GM13976 (cell line): ENCODE measurements around the gene MITF.

Experiments
- DNase-seq: peaks from one replicate; pipeline ENCODE4 v3.0.0; 2012; ENCODE audit warnings: low spot score
- in situ Hi-C: fragments of 300-500 bp; cut with MboI; formaldehyde crosslinking; loops from one replicate; pipeline ENCODE4 v1.12.0; 2022; ENCODE audit warnings: low sequenced_read_pairs, mixed read lengths, inconsistent platforms; ENCODE audit not compliant: unreplicated experiment
- TF ChIP-seq, protein P1 (sequence below): IDR thresholded peaks from 2 replicates; pipeline ENCODE4 v1.5.1; 2012; ENCODE audit warnings: borderline replicate concordance, mild to moderate bottlenecking; ENCODE audit not compliant: insufficient read depth; ENCODE audit errors: extremely low read depth, missing control alignments, control extremely low read depth

MITF gene

DNA sequence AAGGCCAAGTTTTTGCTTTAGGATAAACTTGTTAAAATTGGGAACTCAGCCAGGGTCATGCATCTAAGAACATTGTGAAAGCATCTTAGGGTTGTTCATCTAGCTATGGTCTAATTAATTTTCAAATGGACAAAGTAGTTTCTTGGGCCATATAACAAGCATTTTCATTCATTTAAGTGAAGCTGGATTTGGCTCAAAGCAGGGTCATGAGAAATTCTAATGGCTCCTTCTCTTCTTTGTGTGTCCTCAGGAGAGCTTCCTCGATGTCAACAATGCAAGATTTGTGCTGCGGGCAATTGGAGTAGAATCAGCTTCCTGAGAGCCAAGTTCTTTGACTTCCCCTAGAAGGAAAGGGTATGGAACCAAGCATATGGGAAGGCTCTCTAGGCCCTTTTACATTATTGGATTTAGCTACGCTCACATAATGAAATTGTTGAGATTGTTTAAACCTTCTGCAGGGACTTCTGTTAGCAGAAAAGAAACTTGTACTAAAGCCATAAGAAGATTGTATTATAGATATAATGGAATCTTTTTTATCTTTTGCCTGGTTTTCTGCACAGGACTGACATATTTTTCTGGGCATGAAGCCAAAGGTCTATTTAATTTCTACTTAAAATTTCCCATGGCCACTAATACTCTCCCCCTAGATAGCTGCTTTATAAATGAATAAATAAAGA, 258.5 kb downstream of the MITF start:
- TF ChIP-seq, protein P1, sequence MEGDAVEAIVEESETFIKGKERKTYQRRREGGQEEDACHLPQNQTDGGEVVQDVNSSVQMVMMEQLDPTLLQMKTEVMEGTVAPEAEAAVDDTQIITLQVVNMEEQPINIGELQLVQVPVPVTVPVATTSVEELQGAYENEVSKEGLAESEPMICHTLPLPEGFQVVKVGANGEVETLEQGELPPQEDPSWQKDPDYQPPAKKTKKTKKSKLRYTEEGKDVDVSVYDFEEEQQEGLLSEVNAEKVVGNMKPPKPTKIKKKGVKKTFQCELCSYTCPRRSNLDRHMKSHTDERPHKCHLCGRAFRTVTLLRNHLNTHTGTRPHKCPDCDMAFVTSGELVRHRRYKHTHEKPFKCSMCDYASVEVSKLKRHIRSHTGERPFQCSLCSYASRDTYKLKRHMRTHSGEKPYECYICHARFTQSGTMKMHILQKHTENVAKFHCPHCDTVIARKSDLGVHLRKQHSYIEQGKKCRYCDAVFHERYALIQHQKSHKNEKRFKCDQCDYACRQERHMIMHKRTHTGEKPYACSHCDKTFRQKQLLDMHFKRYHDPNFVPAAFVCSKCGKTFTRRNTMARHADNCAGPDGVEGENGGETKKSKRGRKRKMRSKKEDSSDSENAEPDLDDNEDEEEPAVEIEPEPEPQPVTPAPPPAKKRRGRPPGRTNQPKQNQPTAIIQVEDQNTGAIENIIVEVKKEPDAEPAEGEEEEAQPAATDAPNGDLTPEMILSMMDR: no peak
- in situ Hi-C loops: no loop called here
- DNase-seq: no peak

DNA sequence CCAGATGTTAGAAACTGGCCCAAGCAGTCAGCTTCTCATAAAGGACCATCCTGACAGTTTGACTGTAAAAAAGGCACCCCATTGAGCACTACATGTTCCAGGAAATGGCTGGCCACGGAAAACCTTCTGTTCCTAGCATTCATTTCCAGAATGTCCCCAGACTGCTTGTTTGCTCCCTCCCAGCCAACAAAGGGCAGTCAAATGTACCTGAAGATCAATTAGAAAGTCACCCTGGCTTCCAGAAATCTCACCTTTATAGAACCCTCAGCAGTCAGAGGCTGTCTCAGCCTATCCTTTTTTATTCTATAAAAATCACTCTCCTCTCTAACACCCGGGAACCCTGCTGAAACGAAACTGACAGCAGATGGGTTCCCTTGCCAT, 259.5 kb downstream of the MITF start:
- in situ Hi-C loops: no loop called here
- TF ChIP-seq, protein P1: no peak
- DNase-seq: no peak

DNA sequence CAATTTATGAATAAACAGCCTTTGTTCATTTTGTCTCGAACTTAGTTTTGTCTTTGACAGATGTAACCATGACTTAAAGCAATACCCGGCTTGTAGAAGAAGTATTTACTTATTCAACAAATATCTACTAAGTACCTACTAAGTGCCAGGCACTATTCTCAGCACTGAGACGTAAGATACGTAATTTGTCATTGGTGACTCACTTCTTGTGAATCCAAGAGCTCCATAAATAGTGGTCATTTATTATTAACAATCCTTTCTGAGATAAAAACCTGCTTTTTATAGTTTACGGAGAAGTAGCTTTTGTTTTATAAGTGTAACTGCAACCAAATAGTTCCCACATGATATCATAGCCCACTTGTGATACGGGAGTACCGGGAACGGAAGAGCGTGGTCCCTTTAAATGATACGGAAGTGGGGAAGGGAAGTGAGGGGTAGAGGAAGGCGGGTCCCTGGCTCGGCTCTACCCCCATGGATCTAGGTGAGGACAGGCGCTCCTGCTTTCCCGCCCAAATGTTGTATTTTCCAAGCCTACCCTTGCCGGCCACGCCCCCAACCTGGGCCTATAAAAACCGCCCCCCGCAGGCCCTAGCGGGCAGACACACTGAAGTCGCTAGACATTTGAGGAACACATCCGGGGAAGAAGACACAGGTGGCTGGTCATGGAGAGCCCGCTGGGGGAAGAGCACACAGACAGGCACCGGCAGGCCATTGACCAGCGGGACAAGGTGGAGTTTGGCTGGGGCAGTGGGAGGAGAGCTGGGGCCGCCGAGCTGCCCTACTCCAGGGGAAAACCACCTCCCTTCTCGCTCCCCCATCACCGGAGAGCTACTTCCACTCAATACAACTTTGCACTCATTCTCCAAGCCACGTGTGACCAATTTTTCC, 260.1 kb downstream of the MITF start, which contains the start of gene SAMMSON:
SAMMSON (plus strand) TSS at position 594 of the 888 bp plus-strand sequence.
- TF ChIP-seq, protein P1: no peak
- in situ Hi-C loops: no loop called here
- DNase-seq: no peak

DNA sequence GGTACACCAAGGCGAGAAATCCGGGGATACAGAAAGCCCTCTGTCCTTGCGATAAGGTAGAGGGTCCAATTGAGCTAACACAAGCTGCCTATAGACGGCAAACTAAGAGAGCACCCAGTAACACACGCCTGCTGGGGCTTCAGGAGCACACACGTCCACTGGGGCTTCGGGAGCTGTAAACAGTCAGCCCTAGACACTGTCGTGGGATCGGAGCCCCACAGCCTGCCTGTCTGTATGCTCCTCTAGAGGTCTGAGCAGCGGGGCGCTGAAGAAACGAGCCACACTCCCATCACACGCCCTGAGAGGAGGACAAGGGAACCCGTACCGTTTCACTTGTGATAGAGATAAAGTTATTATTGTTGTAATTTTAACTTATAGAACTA, 260.8 kb downstream of the MITF start:
- TF ChIP-seq, protein P1: no peak
- in situ Hi-C loops: no loop called here

DNA sequence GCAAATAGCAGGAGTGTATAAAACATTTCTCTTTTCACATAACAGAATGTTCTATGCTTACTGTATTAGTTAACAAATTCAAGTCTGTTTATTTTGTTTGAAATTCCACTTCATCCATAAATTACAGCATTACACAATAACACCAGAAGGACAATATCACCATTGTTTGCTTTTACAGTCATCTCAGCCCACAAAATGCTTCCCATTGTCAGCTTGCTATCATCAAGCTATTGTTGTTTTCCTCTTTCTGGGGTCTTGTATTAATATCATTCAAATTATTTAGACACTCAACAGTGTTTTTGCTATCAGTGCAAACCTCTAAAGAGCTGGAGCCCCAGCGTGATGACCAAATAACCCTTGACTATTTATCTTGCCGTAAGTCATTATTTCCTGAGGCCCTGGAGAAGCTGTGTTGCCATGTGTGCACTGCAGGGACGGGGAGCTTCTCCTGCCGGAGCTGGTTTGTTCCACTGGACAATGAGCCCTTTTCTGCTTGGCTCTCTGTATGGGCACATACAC, 261.4 kb downstream of the MITF start:
- in situ Hi-C loops: no loop called here
- DNase-seq: no peak
- TF ChIP-seq, protein P1: no peak

More for the DNA sequence above, 260.8 kb downstream of the MITF start:
- no peak for DNase-seq

DNA sequence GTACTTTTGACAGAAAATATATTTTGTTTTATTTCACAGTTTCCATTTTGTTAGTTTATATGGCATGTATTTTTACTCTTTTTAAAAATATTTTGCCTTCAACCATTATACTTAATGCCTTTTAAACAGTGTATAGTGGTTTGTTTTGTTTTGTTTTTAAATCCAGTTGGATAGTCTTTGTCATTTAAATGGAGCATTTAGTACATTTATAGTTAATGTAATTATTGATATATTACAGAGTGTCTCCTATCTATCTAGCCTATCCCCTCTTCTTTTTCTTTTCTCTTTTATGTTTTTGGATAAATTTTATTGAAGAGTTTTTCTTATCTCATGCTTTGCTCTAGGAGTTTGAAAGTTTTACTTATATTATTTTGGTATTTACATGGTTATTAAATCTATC, 263.9 kb downstream of the MITF start:
- in situ Hi-C loops: no loop called here
- DNase-seq: no peak
- TF ChIP-seq, protein P1: no peak
